Measurements from ENCODE around the gene ATP10D.
"Not testable (repeated sequence)": the region's sequence is repeated elsewhere in the genome, so short reads cannot be mapped to it uniquely, and the experiment has no call there.

The ATP10D gene

DNA sequence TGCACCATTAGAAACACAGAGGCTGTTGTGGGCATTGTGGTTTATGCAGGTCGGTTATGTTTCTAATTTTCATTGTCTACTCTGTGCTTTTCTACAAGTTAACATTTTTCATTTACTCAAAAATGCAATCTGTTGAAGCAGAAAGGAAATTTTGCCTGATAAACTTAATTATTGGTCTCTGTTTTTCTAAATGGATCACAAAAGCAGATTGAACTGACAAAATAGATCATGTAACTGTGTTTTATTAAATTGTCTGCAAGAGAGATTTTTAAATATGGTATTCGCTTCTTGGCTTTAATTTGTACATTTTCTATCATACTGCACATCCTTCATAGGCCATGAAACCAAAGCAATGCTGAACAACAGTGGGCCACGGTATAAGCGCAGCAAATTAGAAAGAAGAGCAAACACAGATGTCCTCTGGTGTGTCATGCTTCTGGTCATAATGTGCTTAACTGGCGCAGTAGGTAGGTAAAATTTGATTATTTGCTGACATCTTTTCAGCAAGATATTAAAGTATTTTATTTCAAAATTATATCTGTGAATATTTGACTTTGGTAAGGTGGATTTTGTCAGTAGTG is 50.6 kb downstream of the ATP10D start:
- DNase-seq (ENCODE audit: low read depth in 2 of 2): no peak

- no peak for DNase-seq (ENCODE audit: low read depth in 2 of 2)
These were observed 51.9 kb downstream of the ATP10D start for GRCh38 chr4:47536966-47537365.

DNA sequence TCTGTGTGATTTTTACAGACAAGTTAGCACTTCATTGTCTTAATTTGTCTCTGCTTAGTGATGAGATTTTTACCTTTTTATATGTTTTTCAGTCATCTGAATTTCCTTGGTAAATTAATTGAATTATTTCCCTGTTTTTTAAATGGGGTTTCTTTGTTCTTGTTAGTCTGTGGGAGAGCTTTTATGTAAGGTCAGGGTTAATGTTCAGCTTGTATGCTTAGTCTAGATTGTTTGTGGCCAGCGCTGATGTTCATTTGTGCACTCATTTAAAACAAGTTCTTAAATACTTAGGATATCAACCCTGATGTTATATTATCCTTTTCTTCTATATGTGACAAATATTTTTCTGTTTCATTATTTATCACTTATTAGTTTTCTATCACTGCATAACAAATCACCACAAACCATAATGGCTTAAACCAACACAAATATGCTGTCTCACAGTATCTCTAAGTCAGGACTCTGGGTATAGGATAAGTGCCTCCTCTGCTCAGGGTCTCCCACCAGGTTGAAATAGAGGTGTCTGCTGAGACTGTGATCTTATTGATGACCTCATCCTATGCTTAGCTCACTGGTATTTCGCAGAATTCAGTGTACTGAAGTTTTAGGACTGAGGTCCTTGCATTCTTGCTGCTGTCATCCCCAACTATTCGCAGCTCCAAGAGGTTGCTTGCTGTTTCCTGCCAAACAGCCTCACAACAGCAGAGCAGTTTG is 53.2 kb downstream of the ATP10D start:
- no peak for DNase-seq (ENCODE audit: low read depth in 2 of 2)

DNA sequence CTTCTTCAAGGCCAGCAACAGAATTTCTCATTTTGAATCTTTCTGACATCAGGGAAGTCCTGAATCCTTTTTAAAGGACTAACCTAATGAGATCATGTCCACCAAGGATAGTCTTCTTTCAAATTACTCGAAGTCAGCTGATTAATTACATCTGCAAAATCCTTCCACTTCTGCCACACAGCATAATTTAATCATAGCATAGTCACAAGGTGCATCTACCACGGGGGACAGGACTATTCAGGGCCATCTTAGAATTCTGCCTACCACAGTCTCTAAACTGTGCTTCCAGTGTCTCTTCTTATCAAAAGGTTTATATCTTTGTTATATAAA is 53.7 kb downstream of the ATP10D start:
- DNase-seq (ENCODE audit: low read depth in 2 of 2): no peak

GRCh38 chr4:47542640-47543039 is 57.6 kb downstream of the ATP10D start:
- not testable (repeated sequence) for DNase-seq (ENCODE audit: low read depth in 2 of 2)

GRCh38 chr4:47543331-47543730 is 58.3 kb downstream of the ATP10D start:
- DNase-seq (ENCODE audit: low read depth in 2 of 2): no peak

DNA sequence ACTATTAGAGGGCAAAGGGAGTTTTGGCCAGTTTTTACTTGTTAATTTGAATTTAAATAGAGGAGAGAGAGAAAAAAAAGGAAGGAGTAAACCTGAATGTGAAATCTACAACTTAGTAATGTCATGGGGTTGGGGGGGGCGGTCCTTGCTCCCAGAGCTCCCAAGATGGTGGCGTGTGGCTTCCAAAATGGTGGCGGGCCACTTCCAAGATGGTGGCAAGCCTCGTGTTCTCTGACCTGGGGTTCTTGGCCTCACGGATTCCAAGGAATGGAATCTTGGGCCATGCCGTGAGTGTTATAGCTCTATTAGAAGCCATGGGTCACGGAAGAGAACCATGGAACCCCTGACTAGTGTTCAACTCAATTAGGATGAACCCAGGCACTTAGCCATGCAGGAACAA is 65.3 kb downstream of the ATP10D start:
- not testable (repeated sequence) for DNase-seq (ENCODE audit: low read depth in 2 of 2)

- no peak for DNase-seq (ENCODE audit: low read depth in 2 of 2)
These were observed 65.9 kb downstream of the ATP10D start for GRCh38 chr4:47550899-47551548.

DNA sequence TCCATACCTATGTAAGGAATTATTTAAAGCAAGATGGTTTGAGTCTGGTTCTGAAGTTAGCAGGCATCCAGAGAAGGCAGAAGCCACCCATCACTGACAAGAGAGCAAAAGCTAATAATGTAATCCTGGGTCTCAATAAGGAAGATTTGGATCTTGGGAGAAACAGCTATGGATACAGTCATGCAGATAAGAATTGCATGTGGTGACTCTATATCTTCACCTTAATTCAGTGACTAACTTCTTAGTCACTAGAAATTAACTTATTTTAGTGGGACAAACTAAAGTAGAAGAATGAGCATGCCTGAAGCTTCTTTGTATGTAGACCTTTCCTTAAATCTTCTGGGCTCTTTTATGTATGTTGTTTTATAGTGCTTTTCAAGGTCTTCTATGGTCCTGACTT is 66.6 kb downstream of the ATP10D start:
- no peak for DNase-seq (ENCODE audit: low read depth in 2 of 2)

GRCh38 chr4:47553329-47554125 is 68.5 kb downstream of the ATP10D start:
- no peak for DNase-seq (ENCODE audit: low read depth in 2 of 2)

- DNase-seq (ENCODE audit: low read depth in 2 of 2): not testable (repeated sequence)
These were observed 70.8 kb downstream of the ATP10D start for GRCh38 chr4:47555920-47556319.

DNA sequence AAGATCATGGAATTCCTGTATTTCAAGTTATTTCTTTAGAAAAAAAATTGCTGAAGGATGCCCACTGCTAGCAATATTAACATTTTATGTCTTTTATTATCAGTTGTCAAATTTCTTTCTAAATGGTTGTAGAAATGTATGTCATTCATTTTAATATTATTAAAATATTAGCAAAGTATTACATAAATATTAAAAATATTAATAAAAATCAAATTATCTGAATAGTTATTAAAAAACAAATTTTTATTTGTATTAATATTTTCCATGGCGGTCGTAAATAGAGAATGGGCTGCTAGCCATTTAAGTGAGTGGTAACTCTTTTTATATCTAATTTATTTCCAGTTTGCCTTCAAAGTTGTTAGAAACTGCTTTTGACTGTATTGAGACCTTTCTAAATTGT is 72.2 kb downstream of the ATP10D start:
- DNase-seq (ENCODE audit: low read depth in 2 of 2): no peak

DNA sequence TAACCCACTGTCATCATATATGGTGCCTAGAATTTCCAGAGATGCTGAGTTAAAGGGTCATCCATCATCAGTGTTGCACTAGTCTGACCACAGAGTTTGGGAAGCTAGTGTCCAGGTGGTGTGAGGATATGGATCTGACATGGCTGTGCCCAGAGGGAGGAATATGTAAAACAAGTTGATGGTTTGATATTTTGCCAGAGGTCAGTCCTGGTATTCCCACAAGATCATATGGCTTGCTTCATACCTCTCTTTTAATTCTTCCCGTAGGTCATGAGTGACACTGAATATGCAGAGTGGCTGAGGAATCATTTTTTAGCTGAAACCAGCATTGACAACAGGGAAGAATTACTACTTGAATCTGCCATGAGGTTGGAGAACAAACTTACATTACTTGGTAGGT is 75.6 kb downstream of the ATP10D start:
- no peak for DNase-seq (ENCODE audit: low read depth in 2 of 2)

DNA sequence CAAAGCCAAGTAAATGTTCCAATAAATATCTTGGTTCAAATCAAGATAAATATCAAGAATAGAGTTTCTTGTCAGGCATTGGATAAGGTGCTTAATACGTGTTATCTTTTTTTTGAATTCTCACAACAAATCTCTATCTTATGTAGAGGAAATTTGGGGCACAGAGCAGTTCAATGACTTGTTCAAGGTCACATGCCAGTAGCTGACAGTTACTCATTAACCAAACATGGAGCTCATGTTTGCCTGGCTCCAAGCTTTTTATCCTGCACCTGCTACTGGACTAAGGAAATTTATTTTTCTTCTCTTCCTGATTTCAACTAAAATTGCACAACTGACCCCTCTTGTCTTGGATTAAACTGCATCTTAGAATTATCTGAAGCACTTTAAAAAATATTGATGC is 76.3 kb downstream of the ATP10D start:
- DNase-seq (ENCODE audit: low read depth in 2 of 2): no peak

DNA sequence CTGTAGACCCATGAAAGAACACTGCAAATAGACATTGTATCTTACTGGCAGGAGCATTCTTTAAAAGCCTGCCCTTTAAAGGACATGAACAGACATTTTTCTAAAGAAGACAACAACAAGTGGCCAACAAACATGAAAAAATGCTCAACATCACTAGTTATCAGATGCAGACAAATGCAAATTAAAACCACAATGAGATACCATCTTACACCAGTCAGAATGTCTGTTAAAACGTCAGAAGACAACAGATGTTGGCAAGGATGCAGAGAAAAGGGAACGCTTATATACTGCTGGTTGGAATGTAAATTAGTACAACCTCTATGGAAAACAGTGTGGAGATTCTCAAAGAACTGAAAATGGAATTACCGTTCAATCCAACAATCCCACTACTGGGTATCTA is 77.2 kb downstream of the ATP10D start:
- DNase-seq (ENCODE audit: low read depth in 2 of 2): no peak

- no peak for DNase-seq (ENCODE audit: low read depth in 2 of 2)
These were observed 81.5 kb downstream of the ATP10D start for GRCh38 chr4:47566566-47566965.

DNA sequence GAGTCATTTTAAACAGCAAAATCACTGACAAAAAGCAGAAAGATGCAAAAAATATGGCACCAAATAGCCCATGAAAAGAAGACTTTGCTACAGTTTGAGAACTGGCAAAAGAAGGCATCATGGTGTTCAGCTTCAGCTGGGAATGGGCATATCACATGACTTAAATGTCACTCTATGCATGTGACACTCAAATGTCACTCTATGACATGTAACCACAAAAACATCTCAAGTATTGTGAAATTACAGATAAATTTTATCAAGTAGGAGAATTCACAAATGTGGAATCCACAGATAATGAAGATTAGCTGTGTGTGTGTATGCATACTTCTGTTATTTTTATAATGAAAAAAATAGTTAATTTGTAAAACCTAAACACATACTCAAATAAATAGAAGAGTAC is 81.9 kb downstream of the ATP10D start:
- no peak for DNase-seq (ENCODE audit: low read depth in 2 of 2)

- no peak for DNase-seq (ENCODE audit: low read depth in 2 of 2)
These were observed 82.4 kb downstream of the ATP10D start for GRCh38 chr4:47567511-47567910.

DNA sequence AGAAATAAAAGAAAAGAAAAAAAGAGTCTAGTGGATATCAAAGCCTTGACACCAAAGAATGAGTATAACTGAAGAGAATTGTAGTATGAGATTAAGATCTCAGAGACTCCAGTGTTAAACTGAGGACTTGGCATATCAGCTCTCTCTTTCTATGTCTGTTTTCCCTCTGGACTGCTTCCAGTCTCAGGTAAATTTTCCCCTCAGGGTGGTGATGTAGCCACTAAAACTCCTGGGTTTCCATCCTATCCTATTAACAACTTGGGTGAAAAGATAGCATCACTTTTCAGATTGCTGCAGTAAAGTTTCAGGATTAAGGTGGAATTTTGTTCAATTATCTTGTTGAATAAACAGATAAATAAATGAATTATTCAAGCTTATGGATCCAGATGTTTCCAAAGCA is 85.7 kb downstream of the ATP10D start:
- no peak for DNase-seq (ENCODE audit: low read depth in 2 of 2)

DNA sequence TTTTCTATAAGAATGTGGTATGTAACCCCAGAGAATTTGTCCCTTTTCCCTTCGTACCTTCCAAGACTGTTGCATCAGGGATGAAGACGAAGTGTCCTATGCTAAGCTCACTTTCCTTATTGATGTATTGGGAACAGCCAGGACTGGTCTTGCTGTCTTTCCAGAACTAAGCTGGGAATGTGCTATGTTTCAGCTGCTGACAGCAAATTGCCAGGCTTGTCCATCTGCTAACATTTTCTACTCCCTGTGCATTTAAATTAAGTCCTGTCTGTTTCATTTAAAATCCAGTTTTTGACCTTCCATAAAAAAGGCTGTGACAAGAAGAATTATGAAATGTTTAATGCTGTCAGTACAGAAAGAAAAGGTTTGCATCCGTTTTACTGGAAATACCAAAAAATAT is 87.9 kb downstream of the ATP10D start:
- DNase-seq (ENCODE audit: low read depth in 2 of 2): no peak

DNA sequence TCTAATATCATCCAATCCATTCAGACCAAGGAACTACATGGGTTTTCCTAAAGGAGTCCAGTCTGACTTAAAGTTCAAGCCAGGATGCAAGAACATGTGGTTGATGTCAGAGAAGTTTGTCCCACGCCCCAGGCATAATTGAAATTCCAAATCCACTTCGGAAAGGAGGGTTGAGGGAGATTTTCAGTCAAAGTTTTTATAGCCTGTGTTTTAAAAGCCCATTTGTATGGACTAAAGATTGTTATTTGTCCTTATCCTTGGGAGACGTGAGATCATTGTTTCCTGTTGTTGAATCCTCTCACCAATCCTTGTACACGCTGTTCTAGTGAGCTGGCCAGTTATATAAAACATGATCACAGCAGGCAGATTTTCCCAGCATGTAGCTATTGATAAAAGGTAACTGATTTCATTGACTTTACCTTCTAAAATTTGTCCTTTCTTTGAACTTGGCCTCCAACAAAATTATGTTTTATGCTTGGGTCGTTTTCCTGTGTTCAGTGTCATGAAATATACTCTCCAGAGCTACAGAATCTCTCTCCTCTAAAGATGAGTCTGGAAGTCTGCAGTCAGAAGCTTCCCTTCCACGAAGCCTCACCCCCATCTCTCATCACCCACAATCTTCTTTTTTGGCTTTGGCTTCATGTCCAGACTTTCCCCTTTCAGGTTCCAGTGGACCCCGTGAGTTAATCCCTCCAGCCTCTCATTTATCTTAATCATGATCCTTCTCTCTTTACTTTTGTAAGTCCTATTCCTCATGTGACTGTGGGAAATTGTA is 92.9 kb downstream of the ATP10D start:
- no peak for DNase-seq (ENCODE audit: low read depth in 2 of 2)

DNA sequence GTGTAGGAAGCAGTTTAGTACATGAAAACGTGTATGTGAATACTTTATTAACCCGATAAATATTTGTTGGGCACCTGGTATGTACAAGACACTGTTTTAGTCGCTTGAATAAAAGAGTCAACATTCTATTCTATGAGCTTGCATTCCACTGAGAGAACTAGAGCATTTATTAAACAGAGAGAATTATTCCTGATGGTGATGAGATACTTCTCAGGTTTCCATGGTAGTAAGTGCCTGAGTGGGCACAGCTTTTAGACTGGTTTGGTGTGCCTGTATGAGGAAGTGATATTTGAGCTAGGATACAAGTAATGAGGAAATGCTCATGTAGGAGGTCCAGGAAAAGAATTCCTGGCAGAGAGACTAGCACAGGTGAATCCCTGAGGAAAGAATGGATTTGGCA is 94.2 kb downstream of the ATP10D start:
- DNase-seq (ENCODE audit: low read depth in 2 of 2): no peak
